Activated CD4-positive, alpha-beta T cell treated with anti-CD3 and anti-CD28 coated beads, Interleukin-2, amount 50 U/mL, for 24 hours (primary cell): ENCODE measurements around the gene KRT86.

Experiments
- DNase-seq, 2 donors: peaks; one replicate each; pipeline ENCODE4 v3.0.0-alpha.2; 2020; ENCODE audit warnings: low read depth in 1 of 2, low spot score in 1 of 2

Gene KRT86

DNA sequence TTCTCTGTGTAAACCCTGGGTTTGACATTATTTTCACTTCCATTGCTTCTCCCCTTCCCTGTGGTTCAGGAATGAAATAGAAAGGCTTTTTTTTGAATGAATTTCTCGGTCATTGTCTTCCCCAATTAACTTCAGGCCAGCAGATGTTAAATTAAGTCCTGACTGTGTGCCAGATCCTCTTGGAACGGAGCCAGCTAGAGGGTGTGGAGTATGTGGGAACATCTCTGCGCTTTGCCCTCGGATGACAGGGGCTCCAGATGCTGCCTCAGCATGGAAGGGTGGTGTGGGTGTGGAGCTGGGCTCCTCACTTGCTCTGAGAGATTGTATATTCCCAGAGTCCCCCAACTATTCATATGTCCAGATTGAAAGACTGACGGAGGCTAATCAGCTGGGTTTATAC, 79.8 kb downstream of the KRT86 start:
- no peak for DNase-seq

DNA sequence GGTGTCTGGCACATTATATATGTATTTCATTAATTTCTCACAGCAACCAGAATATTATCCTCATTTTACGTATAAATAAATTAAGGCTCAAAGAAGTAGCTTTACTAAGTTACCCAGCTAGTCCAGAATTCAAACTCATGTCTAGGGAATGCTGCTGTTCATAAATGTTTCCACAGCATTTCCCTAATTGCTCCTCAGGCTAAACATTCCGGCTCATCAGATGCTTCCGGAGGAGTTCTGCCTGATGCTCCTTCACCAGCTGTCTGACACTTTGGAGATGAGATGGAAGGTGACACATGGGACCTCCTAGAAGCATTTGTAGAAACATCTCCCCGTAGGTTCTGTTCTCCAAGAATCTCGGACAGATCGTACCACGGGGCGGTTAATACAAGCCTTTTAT, 80.7 kb downstream of the KRT86 start:
- no peak for DNase-seq

DNA sequence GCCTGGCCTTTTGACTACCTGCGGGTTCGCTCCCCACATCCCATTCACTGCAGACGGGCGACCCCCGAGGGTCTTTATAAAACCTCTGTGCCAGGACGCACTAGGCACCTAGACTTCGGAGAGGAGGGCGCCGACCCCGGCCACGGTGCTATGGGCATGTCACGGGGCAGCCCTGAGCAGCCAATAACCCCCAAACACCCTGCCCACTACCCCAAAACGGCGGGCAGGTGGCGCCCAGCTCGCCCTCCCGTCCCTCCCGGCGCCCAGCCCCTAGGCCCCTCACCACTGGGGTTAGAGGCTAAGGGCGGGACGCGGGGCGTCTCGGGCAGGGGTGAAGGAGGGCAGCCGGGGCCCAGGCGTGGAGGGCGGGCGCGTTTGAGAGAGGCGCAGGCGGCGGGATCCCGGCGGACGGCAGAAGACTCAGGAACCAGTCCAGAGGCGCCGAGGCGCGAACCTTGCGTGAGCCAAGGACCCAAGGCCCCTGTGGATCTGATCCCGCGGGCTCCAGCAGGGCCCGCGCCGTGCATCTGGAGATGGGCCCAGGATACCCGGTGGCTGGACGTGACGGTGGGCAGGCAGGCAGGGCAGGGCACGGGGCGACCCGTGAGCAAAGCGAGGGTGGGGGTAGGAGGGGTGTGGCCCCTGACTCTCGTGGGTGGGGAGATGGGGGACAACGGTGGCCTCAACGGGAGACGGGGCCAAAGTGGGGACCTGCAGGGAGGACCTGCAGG, 81.8 kb downstream of the KRT86 start:
- DNase-seq: no peak

DNA sequence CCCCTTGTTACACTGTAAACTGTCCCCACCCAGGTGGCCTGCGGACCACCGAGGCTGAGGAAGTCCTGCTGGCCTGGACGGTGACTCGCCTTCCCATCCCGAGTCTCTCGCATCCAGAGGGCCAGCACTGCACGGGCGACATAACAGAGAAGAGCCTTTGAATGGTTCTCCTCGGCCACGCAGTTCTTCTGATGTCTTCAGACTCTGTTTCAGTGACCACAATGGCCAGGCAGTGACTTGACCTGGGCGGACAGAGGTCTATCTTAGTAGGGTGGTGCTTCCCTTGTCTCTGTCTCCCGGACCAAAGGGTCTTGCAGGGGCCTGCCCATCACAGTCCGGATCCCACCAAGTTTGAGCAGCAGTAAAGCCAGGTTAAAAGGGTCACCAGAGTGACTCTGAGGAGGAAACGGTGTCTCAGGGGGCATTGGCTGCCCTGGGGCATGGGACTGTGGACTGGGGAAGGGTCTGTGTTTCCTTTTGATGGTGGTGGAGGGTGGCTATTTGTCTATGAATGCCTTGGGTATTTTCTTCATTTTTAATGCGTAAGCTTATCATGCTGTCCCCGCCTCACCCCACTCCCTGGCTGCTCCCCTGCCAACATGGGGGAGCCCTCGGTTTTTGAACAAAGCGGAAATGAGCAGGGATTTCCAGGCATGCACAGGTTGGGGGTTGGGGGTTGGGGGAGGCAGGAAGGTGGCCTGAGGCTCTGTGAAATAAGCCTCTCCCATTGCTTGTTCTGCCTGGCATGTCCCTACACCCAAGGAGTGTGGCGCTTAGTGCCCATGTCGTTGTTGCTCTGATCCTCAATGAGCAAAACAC, 82.5 kb downstream of the KRT86 start:
- no peak for DNase-seq
